GM23338 (cell line): Measurements from ENCODE around the gene PPP2R2B. TPM values are rescaled to one million over a fixed set of nuclear protein-coding genes. Genes with fewer than 3 reads are reported as not detected.
"Not testable (repeated sequence)": the region's sequence is repeated elsewhere in the genome, so short reads cannot be mapped to it uniquely, and the experiment has no call there.

ENCODE experiments used
- ATAC-seq: fragments of 200-7000 bp; cut with Tn5 transposase; 3 replicates; pipeline ENCODE4 v1.9.1; 2020
- DNase-seq: peaks from one replicate; pipeline ENCODE4 v3.0.0-alpha.2; 2015; ENCODE audit warnings: low spot score
- H2AFZ ChIP-seq: fragments of 200-600 bp; sonication (generic); 2 replicates; pipeline ENCODE4 v1.8.0; 2016; ENCODE audit warnings: antibody characterized with exemption, mild to moderate bottlenecking, moderate library complexity
- H3F3A ChIP-seq: fragments of 200-600 bp; sonication (generic); replicated peaks from 2 replicates; pipeline ENCODE4 v1.8.0; 2017; ENCODE audit warnings: antibody characterized with exemption, mixed run types, low read depth
- H3K27ac ChIP-seq: fragments of 200-600 bp; sonication (generic); 2 replicates; pipeline ENCODE4 v1.6.1; 2016; ENCODE audit warnings: low read depth
- H3K27me3 ChIP-seq: fragments of 200-600 bp; sonication (generic); 2 replicates; pipeline ENCODE4 v1.8.0; 2016; ENCODE audit warnings: mild to moderate bottlenecking, mixed run types, moderate library complexity; ENCODE audit not compliant: insufficient read depth
- H3K36me3 ChIP-seq: fragments of 200-600 bp; sonication (generic); 2 replicates; pipeline ENCODE4 v1.8.0; 2016; ENCODE audit warnings: mild to moderate bottlenecking; ENCODE audit not compliant: insufficient read depth
- H3K4me1 ChIP-seq: fragments of 200-600 bp; sonication (generic); 2 replicates; pipeline ENCODE4 v1.8.0; 2016; ENCODE audit warnings: mild to moderate bottlenecking, moderate library complexity; ENCODE audit not compliant: insufficient read depth
- H3K4me2 ChIP-seq: fragments of 200-600 bp; sonication (generic); 2 replicates; pipeline ENCODE4 v1.7.1; 2017; ENCODE audit warnings: mixed run types
- H3K4me3 ChIP-seq: fragments of 200-600 bp; sonication (generic); 2 replicates; pipeline ENCODE4 v1.6.1; 2016; ENCODE audit warnings: mixed run types
- H3K79me2 ChIP-seq: fragments of 200-600 bp; sonication (generic); replicated peaks from 2 replicates; pipeline ENCODE4 v1.8.0; 2017; ENCODE audit warnings: mild to moderate bottlenecking; ENCODE audit not compliant: insufficient read depth
- H3K9me2 ChIP-seq: fragments of 200-600 bp; sonication (generic); 2 replicates; pipeline ENCODE4 v1.8.0; 2017; ENCODE audit not compliant: insufficient read depth
- H4K20me1 ChIP-seq: fragments of 200-600 bp; sonication (generic); replicated peaks from 2 replicates; pipeline ENCODE4 v1.8.0; 2017; ENCODE audit warnings: mild to moderate bottlenecking; ENCODE audit not compliant: insufficient read depth
- H3K27ac Mint-ChIP-seq: 2 replicates; pipeline ENCODE4 v1.8.0; 2020; ENCODE audit warnings: inconsistent platforms, mild to moderate bottlenecking, moderate library complexity, mixed read lengths
- H3K27me3 Mint-ChIP-seq: 3 replicates; pipeline ENCODE4 v1.8.0; 2022; ENCODE audit warnings: low read depth, mild to moderate bottlenecking, moderate library complexity, mixed read lengths, inconsistent platforms; ENCODE audit not compliant: insufficient read depth, poor library complexity
- H3K36me3 Mint-ChIP-seq: 3 replicates; pipeline ENCODE4 v1.8.0; 2021; ENCODE audit warnings: low read depth, mild to moderate bottlenecking, inconsistent platforms, moderate library complexity, mixed read lengths
- H3K4me1 Mint-ChIP-seq: 3 replicates; pipeline ENCODE4 v1.8.0; 2020; ENCODE audit warnings: mild to moderate bottlenecking, inconsistent platforms, mixed read lengths
- H3K4me3 Mint-ChIP-seq: 3 replicates; pipeline ENCODE4 v1.8.0; 2021; ENCODE audit warnings: moderate library complexity, mild to moderate bottlenecking, inconsistent platforms, mixed read lengths
- H3K9me3 Mint-ChIP-seq: 3 replicates; pipeline ENCODE4 v1.8.0; 2020; ENCODE audit warnings: moderate library complexity, mild to moderate bottlenecking, inconsistent platforms, mixed read lengths
- CREB1 ChIP-seq: fragments of 250-450 bp; sonication (Bioruptor Pico); IDR thresholded peaks from 2 replicates; pipeline ENCODE4 v1.5.0; 2020; ENCODE audit warnings: low read depth, mild to moderate bottlenecking, moderate library complexity
- CTCF ChIP-seq, 2 experiments: fragments of 200-600 bp in 1 of 2; sonication (generic) in 1 of 2; conservative IDR thresholded peaks; 2 replicates each; pipeline versions ENCODE4 v1.5.1 to v1.6.1; 2016 to 2017; ENCODE audit warnings: antibody characterized with exemption in 2 of 2, low read depth in 2 of 2, mild to moderate bottlenecking in 2 of 2, moderate library complexity in 1 of 2
- ETS1 ChIP-seq: IDR thresholded peaks from 2 replicates; pipeline ENCODE4 v1.6.1; 2016; ENCODE audit warnings: antibody characterized with exemption
- EZH2phosphoT487 ChIP-seq: fragments of 200-600 bp; sonication (generic); IDR thresholded peaks from one replicate; pipeline ENCODE4 v1.8.1; 2018; ENCODE audit warnings: antibody characterized with exemption; ENCODE audit not compliant: unreplicated experiment
- JUNB ChIP-seq: IDR thresholded peaks from one replicate; pipeline ENCODE4 v1.6.1; 2016; ENCODE audit warnings: antibody characterized with exemption; ENCODE audit not compliant: unreplicated experiment
- NANOG ChIP-seq: IDR thresholded peaks from 2 replicates; pipeline ENCODE4 v1.6.1; 2016; ENCODE audit warnings: antibody characterized with exemption, borderline replicate concordance
- STAT1 ChIP-seq: IDR thresholded peaks from one replicate; pipeline ENCODE4 v1.6.1; 2016; ENCODE audit warnings: antibody characterized with exemption; ENCODE audit not compliant: unreplicated experiment
- ZNF114 ChIP-seq: fragments of 250-450 bp; sonication (Bioruptor Pico); IDR thresholded peaks from 2 replicates; pipeline ENCODE4 v1.5.0; 2020; ENCODE audit warnings: mild to moderate bottlenecking, moderate library complexity
- ZNF462 ChIP-seq: fragments of 250-450 bp; sonication (Bioruptor Pico); IDR thresholded peaks from 2 replicates; pipeline ENCODE4 v1.5.0; 2020; ENCODE audit warnings: mild to moderate bottlenecking, moderate library complexity
- polyA plus RNA-seq: library from polyadenylated mRNA; unstranded; fragments of >200 nt; fragmentation: Nextera tagmentation; extraction: Ambion mirVana; gene quantifications from 2 replicates; pipeline ENCODE4 v1.2.1, GENCODE V29; 2016
- total RNA-seq: library from RNA; depleted of rRNA; stranded (reverse); fragments of >200 nt; shearing (Covaris generic); gene quantifications from 2 replicates; pipeline ENCODE4 v1.2.3, GENCODE V29; 2014

Gene PPP2R2B
- total and polyA plus RNA-seq, 2 experiments from 2014 or later = 21.3 to 33.9 TPM

GRCh38 chr5:146556884-146557283, 321.7 kb downstream of the PPP2R2B start:
- H3K27ac ChIP-seq, H3K36me3 ChIP-seq, H3K27ac Mint-ChIP-seq, ATAC-seq, H3K9me2 ChIP-seq, H3K36me3 Mint-ChIP-seq, H3K27me3 ChIP-seq, H3K4me2 ChIP-seq, DNase-seq, H3K79me2 ChIP-seq, H3K27me3 Mint-ChIP-seq, H4K20me1 ChIP-seq, H3F3A ChIP-seq, H2AFZ ChIP-seq, H3K4me3 Mint-ChIP-seq, H3K4me3 ChIP-seq, H3K4me1 ChIP-seq: not testable (repeated sequence)
- Mint-ChIP-seq H3K4me1 (peaks cover 15% of the 10 kb centered on the region), H3K9me3 (peaks cover 12% of the 10 kb centered on the region)
- peak; percentile 33 to 59 for TF ChIP-seq CTCF (conservative IDR thresholded peaks at IDR 0.05; ENCODE audit: low read depth in 2 of 2)

GRCh38 chr5:146553446-146553845, 325.1 kb downstream of the PPP2R2B start:
- Histone ChIP-seq H3K4me2 (no peak overlapping the region), H2AFZ (no peak overlapping the region), H4K20me1 (no peaks in the 10 kb centered on the region), H3K4me1 (no peaks in the 10 kb centered on the region), H3K36me3 (no peaks in the 10 kb centered on the region), H3F3A (no peaks in the 10 kb centered on the region), H3K27me3 (no peaks in the 10 kb centered on the region), H3K27ac (no peak overlapping the region), H3K9me2 (no peaks in the 10 kb centered on the region), H3K79me2 (no peaks in the 10 kb centered on the region), H3K4me3 (no peak overlapping the region)
- H3K4me1 Mint-ChIP-seq = 0 out of 3 replicates have a peak, but pooled peaks cover 2% of the 10 kb centered on the region
- peaks cover 2% of the 10 kb centered on the region for H3K27me3 Mint-ChIP-seq
- peaks cover 10% of the 10 kb centered on the region for H3K36me3 Mint-ChIP-seq
- H3K4me3 Mint-ChIP-seq = no peak overlapping the region
- peaks cover 12% of the 10 kb centered on the region for H3K9me3 Mint-ChIP-seq
- ATAC-seq (no peak), DNase-seq (no peak)
- no peak for TF ChIP-seq STAT1
- no peak for TF ChIP-seq JUNB
- no peak overlapping the region for H3K27ac Mint-ChIP-seq

- H3K36me3 ChIP-seq = no peaks in the 10 kb centered on the region
- Mint-ChIP-seq H3K36me3 (no peaks in the 10 kb centered on the region), H3K9me3 (no peaks in the 10 kb centered on the region), H3K4me1 (0 out of 3 replicates have a peak, but pooled peaks cover 2% of the 10 kb centered on the region), H3K27ac (no peak overlapping the region), H3K4me3 (no peak overlapping the region), H3K27me3 (no peaks in the 10 kb centered on the region)
- H3K27me3 ChIP-seq = no peaks in the 10 kb centered on the region
- H3K79me2 ChIP-seq = no peaks in the 10 kb centered on the region
- H2AFZ ChIP-seq = peak overlapping the region; percentile 43; the same call in 1 of the 2 replicates
- no peaks in the 10 kb centered on the region for H3F3A ChIP-seq
- no peak overlapping the region for H3K4me3 ChIP-seq
- no peaks in the 10 kb centered on the region for H4K20me1 ChIP-seq
- no peak overlapping the region for H3K27ac ChIP-seq
- ATAC-seq (no peak), DNase-seq (no peak)
- H3K4me2 ChIP-seq = no peak overlapping the region
- H3K9me2 ChIP-seq = no peaks in the 10 kb centered on the region
- H3K4me1 ChIP-seq = no peaks in the 10 kb centered on the region
- TF ChIP-seq EZH2phosphoT487 (no peak), ETS1 (no peak), CREB1 (CRISPR knock-in tag) (no peak), ZNF114 (no peak), NANOG (no peak), JUNB (no peak), ZNF462 (CRISPR knock-in tag) (no peak)
Measured at GRCh38 chr5:146549615-146550014, 328.9 kb downstream of the PPP2R2B start.
